Stimulated activated CD8-positive, alpha-beta memory T cell treated with anti-CD3 and anti-CD28 coated beads, Interleukin-12 subunit alpha, Interleukin-12 subunit beta, amount 100 ng/mL, for 1 hour (primary cell): Measurements from ENCODE around the gene ASTN2.

Experiments
- DNase-seq: peaks from one replicate; pipeline ENCODE4 v3.0.0-alpha.2; 2020; ENCODE audit warnings: low read depth

The ASTN2 gene

DNA sequence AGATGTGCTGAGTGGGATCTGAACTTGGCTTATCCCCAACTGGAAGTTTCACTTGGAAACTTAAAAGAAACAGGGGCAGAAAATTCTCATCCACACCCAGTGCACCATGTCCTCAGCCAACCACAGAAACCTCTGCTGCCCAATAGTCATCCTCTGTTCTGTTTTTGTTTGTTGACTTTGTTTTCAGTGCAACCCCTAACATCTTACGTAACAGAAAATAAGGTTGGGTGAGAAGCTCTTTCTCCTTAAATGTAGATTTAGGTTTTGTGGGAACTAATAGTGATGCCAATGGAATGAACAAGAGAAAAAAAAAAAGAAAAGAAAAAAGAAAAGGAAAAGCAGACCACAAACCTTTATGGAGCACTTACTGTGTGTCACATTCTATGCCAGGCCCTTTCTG lies 998.4 kb downstream of the ASTN2 start:
- no peak for DNase-seq

GRCh38 chr9:116414374-116414773 lies 1000.5 kb downstream of the ASTN2 start:
- no peak for DNase-seq

GRCh38 chr9:116411506-116411905 lies 1003.4 kb downstream of the ASTN2 start:
- no peak for DNase-seq

DNA sequence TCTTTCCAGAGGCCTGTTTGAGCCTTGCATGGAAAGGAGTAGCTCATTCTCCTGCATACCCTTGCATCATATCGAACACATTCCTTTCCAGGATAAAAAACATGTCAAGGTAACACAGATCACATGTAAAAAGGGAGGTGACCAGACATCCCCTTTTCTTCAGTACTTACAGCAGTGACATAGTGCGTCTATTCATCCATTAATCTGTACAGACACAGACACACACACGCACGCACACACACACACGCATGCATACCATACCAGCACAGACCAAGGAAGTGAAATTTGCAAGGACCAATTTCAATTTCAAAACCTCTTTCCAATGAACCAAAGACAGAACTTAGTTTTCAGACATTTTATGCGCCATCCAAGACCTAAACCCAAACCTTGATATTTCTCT lies 1005.2 kb downstream of the ASTN2 start:
- no peak for DNase-seq

GRCh38 chr9:116409129-116409528 lies 1005.7 kb downstream of the ASTN2 start:
- no peak for DNase-seq

DNA sequence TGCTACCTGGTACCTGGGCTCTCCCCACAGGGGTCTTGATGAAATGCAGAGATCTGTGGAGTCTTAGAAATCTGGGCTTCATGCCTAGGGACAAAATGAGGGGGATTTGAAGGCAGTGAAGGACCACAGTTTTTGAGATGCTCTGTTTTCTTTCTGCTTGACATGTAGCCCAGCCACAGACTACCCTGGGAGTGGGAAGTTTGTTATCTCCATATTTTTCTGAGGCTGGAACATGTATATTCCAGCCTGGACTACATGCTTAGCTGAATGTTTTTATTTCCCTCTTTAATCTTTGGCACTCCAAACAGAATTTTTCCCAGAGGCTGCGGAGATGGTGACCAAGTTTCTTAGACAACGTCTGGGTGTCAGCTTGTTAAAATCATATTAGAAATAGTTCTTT lies 1008.4 kb downstream of the ASTN2 start:
- no peak for DNase-seq

DNA sequence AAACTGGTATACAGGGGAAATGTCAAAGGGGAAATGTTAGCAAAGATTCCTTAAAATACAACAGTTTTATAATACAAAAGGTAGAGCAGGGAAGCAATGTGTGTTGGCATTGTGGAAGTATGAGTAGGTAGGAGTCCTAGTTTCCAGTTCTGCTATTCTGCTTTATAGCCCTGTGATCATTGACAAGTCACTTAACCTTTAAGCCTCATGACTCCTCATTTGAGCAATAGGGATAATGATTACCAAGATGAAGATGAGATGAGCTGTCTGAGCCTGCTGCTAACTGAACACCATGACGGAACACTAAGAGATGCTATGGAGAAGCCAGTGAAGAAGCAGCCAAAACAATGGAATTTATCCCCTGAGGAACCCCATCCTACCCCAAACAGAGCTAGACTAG lies 1009.5 kb downstream of the ASTN2 start:
- no peak for DNase-seq

- no peak for DNase-seq
These were observed 1010.6 kb downstream of the ASTN2 start for GRCh38 chr9:116404228-116404627.

- no peak for DNase-seq
These were observed 1011.7 kb downstream of the ASTN2 start for GRCh38 chr9:116403171-116403570.

DNA sequence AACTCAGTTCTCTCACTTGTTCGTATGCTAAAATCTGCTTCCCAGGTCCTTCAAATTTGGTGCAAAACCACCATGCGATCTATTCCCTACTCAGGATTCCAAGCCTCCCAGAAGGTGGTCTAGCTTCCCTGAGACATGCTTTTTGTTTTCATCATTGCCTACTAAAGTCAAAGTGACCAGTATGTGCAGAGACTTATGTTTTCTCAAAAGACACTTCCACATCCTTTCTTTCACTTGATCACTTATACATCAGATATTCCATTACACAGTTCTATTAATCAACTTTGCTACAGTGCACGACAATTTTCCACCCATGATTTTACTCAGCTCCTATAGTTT lies 1019.2 kb downstream of the ASTN2 start:
- DNase-seq = no peak

DNA sequence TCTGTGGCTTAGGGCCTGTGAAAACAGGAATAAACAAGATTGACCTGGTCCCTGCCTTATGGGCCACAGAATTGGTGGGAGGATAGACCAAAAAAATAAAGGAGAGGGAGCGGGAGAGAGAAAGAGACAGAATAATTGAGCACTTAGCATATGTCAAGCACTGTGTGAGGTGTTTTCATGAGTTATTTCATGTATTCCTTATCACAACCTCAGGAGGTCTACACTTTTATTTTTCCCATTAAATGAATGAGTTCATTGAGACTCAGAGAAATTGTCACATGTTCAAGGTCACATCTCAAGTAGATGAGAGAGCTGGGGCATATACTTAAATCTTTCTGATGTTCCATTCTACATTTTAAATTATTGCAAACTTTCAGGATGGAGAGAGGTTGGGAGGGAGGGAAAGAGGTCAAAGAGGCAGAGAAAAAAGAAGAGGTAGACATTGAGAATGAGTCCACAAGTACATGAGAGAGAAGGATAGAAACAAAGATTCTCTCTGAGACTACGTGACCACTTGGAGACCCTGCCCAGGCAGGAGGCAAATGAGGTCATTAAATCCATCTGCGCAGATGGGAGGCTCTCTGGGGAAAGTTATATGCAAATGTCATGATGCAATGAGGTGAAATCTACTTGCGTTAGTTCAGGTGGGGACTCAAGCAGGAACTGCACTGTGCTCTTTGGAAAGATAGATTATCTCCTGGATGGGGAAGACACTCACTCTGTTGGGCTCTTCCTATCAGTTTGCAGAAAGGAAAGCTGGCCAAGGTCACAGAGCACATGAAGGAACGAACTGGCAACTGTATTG lies 1019.8 kb downstream of the ASTN2 start:
- DNase-seq = no peak

DNA sequence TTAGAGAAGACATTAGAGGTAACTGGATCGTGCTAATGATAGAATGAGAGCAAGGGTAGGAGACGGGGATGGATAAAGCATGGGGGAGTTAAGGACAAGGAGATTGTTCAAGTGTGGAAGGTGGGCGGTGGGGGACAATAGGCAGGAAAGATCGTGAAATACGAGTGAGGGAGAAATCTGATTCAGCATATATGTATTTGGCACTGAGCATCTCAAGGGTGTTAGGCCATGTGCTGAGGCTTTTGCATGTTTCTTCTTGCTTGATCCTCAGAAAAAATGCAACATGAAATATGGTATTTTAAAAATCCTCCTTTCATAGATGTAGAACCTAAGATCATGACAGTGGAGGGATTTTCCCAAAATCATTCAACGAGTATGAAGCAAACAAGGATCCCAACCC lies 1020.8 kb downstream of the ASTN2 start:
- no peak for DNase-seq

DNA sequence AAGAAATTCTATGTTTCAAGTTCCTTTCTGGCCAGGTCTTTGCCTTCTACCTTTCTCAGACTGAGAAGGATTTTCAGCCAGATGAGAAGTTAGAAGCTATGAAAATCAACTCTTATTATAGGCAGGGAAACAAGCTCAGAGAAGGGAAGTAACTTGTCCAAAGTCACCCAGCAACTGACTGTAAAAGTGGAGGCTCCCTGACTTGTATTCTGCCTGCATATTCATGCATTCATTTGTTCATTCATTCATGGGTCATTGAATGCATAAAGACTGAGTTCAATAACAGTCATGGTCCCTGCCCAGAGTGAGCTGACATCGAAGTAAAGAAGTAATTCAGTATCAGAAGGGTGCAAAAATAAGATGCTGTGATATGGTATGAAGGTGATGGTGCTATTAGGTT lies 1021.7 kb downstream of the ASTN2 start:
- DNase-seq = no peak

- no peak for DNase-seq
These were observed 1023.5 kb downstream of the ASTN2 start for GRCh38 chr9:116391306-116391900.

DNA sequence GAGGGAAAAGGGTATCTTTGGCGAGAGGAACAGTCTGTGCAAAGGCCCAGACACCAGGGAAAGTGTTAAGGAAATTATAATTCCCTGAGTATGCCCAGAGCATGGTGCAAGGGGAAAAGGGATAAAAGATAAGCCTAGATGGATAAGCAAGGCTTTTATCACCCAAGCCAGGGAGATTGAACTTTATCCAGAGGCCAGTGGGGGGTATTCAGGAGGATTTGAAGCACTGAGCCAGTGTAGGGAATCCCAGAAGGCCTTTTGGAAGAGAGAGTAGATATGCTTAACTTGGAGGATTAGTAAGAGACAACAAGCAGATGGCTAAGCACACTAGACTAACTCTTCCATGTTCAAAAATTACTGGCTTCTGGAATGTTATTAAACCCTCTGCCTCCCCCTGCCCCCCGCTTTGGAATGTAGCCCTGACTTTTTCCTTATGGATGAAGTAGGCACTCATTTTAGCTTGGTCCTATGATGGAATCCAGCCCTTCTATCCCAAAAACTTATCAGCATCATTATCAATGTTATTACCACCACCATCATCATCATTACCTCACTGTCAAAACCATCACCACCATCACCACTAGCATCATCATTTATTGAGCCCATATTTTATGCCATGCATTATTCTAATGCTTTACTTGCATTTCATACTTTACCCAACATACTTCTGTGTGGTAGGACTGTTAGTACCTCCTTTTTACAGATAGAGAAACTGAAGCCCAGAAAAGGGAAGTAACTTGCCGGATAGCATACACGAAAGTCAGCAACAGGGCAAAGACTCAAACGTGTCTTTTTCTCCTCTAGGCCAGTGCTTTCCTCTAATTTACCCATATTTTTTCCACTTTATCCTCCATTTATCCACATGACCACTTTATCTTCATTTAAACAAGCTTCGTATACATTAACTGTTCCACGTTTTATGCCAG lies 1024.3 kb downstream of the ASTN2 start:
- no peak for DNase-seq

DNA sequence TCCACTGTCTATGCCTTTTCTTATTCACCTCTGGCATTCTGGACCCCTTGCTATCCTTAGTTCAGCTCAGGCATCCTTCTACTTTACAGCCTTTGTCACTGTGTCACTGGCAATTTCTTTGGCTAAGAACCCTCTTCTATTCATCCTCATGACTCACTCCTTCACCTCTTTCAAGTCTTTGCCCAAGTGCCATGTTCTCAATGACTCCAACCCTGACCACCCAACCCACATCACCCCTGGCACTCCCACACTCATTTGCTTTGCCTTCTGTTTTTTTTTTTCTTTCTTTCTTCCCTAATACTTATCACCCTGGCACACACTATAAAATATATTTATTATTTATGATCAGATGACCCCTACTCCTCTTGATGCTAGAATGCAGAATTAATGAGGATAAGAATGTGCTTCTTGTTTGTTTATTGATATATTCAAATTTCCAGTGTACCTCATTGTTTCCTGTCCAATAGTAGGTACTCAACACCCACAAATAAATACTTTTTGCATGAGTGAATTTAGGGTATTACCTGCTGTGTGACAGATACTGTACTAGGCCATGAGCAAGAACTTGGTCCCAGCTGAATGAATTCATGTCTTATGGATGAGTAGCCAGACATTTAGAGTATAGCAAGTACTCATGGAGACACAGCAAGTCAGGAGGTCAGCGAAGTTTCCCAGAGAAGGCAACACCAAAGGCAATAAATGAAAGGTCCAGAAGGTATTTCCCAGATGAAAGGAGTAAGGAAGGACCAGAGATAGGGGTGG lies 1025.1 kb downstream of the ASTN2 start:
- no peak for DNase-seq

DNA sequence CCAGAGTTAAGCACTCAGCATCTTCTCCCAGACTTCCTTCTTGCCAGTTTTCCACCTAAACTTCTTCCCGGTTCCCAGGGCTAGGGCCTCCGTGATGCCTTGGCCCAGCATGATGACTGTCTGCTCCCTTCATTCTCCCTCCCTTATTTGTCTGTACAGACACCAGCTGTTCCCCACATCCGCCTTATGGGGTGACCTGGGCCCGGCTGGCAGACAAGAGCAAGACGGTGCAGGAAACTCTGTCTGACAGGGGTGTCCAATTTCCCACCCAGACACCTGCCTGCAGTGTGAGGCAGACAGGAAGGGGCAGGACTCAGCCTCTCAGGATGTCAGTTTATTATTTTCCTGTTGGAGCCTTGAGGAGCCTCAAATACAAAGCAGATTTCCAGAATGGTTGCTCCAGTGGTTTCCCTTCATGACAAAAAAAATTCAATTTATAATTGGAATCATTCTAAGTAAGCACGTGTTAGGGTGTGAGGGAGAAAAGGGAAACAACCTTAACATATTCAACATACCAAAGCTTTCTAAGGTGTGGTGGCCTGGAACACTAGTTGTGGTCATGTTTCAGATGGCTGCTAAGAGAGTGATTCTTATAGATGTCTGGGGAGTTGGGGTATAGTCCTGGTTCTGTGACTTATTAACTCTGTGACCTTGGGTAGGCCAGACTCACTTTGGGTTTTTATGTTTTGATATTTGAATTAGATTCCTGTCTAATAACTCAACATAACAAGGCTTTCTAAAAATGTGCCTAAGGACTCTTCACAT lies 1026.7 kb downstream of the ASTN2 start:
- no peak for DNase-seq

DNA sequence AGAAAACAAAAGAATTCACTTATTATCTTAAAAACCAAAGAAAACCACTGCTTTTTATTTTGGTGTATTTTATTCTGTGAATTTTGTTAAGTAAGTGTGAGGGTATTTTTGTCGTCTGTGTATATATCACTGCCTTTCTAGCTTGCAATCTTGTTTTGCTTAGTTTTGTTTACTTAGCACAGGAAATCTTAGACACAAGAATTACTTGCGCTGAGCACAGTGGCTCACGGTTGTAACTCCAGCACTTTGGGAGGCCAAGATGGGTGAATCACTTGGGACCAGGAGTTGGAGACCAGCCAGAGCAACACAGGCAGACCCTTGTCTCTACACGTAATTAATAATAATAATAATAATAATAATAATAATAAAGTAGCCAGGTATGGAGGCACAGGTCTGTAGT lies 1030.9 kb downstream of the ASTN2 start:
- DNase-seq = no peak

- no peak for DNase-seq
These were observed 1031.7 kb downstream of the ASTN2 start for GRCh38 chr9:116383133-116383532.

DNA sequence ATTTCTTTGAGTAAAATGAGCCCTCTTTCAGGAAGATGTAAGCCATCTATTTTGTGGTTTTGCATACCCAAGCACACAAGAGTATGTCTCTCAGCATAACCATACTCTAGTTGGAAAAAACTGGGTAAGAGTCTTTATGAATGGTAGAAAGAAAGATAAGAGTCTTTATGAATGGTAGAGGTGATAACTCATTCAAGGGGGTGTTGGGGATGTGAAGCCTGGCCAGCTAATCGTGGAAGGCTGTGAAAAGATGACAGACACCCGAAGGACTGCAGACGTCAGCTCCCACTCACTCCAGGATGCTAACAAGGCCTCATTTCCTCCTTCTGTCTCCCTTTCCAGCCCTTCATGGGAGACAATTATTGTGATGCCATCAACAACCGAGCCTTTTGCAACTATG lies 1032.8 kb downstream of the ASTN2 start:
- no peak for DNase-seq

DNA sequence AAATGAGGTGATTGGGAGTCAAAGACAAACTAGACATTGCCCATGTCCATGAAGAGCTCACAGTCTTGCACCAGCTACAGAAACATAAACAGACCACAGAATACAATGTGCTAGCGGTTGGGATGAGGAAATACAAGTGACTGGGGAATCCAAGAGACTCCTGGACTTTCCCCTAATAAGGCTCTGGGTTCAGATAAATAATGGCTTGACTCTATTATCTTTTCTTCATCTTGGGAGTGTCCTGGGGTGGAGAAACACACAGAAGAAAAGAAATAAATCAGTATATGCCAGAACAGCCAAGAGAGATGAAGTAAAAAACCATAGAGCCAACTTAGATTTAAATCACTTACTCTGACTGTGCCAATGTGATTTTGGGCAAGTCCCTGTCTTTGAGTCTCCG lies 1033.5 kb downstream of the ASTN2 start:
- no peak for DNase-seq
